Caco-2 (cell line): ENCODE data around the gene LRRC36. TPM values are rescaled to one million over a fixed set of nuclear protein-coding genes. Genes with fewer than 3 reads are reported as not detected.

ENCODE experiments used
- BruUV-seq: library from RNA; stranded (reverse); fragments of 400-500 nt; replicated peaks from 2 replicates; lab custom pipeline; 2021; lab: Mats Ljungman, UMichigan
- CTCF ChIA-PET: fragments of 300-600 bp; sonication (Branson Sonifier 250); formaldehyde crosslinking; loops from one replicate; lab custom pipeline; 2022; ENCODE audit warnings: antibody characterized with exemption; lab: Charles Lee
- POLR2A ChIA-PET: fragments of 300-600 bp; sonication (Branson Sonifier 250); formaldehyde crosslinking; loops from one replicate; lab custom pipeline; 2022; ENCODE audit warnings: antibody characterized with exemption; lab: Charles Lee
- DNase-seq, 2 experiments: peaks; one replicate each; pipeline versions ENCODE4 v3.0.0 to v3.0.0-alpha.2; 2020 to 2022
- H3K27me3 ChIP-seq: replicated peaks from 2 replicates; pipeline ENCODE4 v1.6.0; 2011; ENCODE audit warnings: low read length; ENCODE audit not compliant: control insufficient read depth, insufficient read depth
- H3K36me3 ChIP-seq: 2 replicates; pipeline ENCODE4 v1.5.1; 2011; ENCODE audit warnings: low read length; ENCODE audit not compliant: control insufficient read depth, insufficient read depth
- H3K4me1 ChIP-seq: fragments of 250-450 bp; sonication (Bioruptor Pico); 2 replicates; pipeline ENCODE4 v1.5.1; 2020; ENCODE audit warnings: mild to moderate bottlenecking
- H3K4me3 ChIP-seq: 2 replicates; pipeline ENCODE4 v1.5.1; 2011; ENCODE audit warnings: low read depth, mild to moderate bottlenecking, control low read depth, low read length
- H3K9me3 ChIP-seq: fragments of 250-450 bp; sonication (Bioruptor Pico); 2 replicates; pipeline ENCODE4 v1.5.1; 2020; ENCODE audit warnings: mild to moderate bottlenecking, moderate library complexity
- H3K27ac Mint-ChIP-seq: one replicate; pipeline ENCODE4 v1.8.0; 2022; ENCODE audit warnings: mixed read lengths; ENCODE audit not compliant: unreplicated experiment
- H3K27me3 Mint-ChIP-seq: one replicate; pipeline ENCODE4 v1.8.0; 2022; ENCODE audit warnings: mixed read lengths; ENCODE audit not compliant: insufficient read depth, unreplicated experiment
- H3K36me3 Mint-ChIP-seq: one replicate; pipeline ENCODE4 v1.8.0; 2022; ENCODE audit warnings: mild to moderate bottlenecking, mixed read lengths; ENCODE audit not compliant: insufficient read depth, unreplicated experiment
- H3K4me1 Mint-ChIP-seq: one replicate; pipeline ENCODE4 v1.8.0; 2022; ENCODE audit warnings: low read depth, mixed read lengths; ENCODE audit not compliant: unreplicated experiment
- H3K4me3 Mint-ChIP-seq: one replicate; pipeline ENCODE4 v1.8.0; 2022; ENCODE audit warnings: mild to moderate bottlenecking, moderate library complexity, mixed read lengths; ENCODE audit not compliant: unreplicated experiment
- H3K9me3 Mint-ChIP-seq: one replicate; pipeline ENCODE4 v1.8.0; 2022; ENCODE audit warnings: mixed read lengths; ENCODE audit not compliant: unreplicated experiment
- CTCF ChIP-seq, 2 experiments: fragments of 200-600 bp in 1 of 2; IDR thresholded peaks; 1 replicate in 1 of 2; 2 replicates in 1 of 2; pipeline versions ENCODE4 v1.5.1 to v1.8.0; 2011 to 2022; ENCODE audit warnings: antibody characterized with exemption in 1 of 2, control low read depth in 1 of 2, inconsistent platforms in 1 of 2, low read depth in 1 of 2, low read length in 1 of 2, mild to moderate bottlenecking in 1 of 2, moderate library complexity in 1 of 2; ENCODE audit not compliant: insufficient read depth in 1 of 2, severe bottlenecking in 1 of 2, unreplicated experiment in 1 of 2
- intact Hi-C: fragments of 100-400 bp; cut with micrococcal nuclease; formaldehyde crosslinking; loops from one replicate; pipeline ENCODE4 v1.10.0; 2022; ENCODE audit not compliant: unreplicated experiment
- total RNA-seq: library from RNA; stranded (reverse); gene quantifications from 2 replicates; pipeline ENCODE4 v1.2.3, GENCODE V29; 2022

The LRRC36 gene
- total RNA-seq, 1 experiment from 2014 or later, result not detected

- no peak for TF ChIP-seq CTCF (IDR thresholded peaks at IDR 0.05; ENCODE audit: insufficient read depth in 1 of 2, low read depth in 1 of 2, low read length in 1 of 2, severe bottlenecking in 1 of 2, unreplicated experiment in 1 of 2)
These were observed 42.6 kb upstream of the LRRC36 start for GRCh38 chr16:67283826-67284555.

GRCh38 chr16:67284699-67285646, 41.6 kb upstream of the LRRC36 start:
- CTCF ChIA-PET, result interaction anchor here (0.9 to 2.7 kb wide), 4 partner anchors 11 to 54 kb away, joined by 3 to 9 read pairs (median 6); no protein-coding TSS in a partner anchor
- POLR2A ChIA-PET, result interaction anchor here (0.6 to 1.3 kb wide), 3 partner anchors 24 to 38 kb away, joined by 3 to 7 read pairs (median 4); partner anchors contain the start of gene FHOD1
- DNase-seq, result peak in 1 of 2 experiments; percentile 62

More at GRCh38 chr16:67283826-67284555, 42.6 kb upstream of the LRRC36 start:
- no peak for DNase-seq
- no peaks in the 10 kb centered on the region for H3K27me3 Mint-ChIP-seq
- no peak overlapping the region for H3K4me3 Mint-ChIP-seq
- no peaks in the 10 kb centered on the region for H3K27me3 ChIP-seq
- peaks cover 7% of the 10 kb centered on the region for H3K4me1 Mint-ChIP-seq
- CTCF ChIA-PET, result interaction anchor here (0.8 to 2.7 kb wide), 5 partner anchors 12 to 55 kb away, joined by 3 to 9 read pairs (median 3); no protein-coding TSS in a partner anchor
- H3K36me3 Mint-ChIP-seq, result peaks cover 27% of the 10 kb centered on the region
- no peak overlapping the region for H3K27ac Mint-ChIP-seq
- peaks cover 3% of the 10 kb centered on the region; the same call in 1 of the 2 replicates for H3K36me3 ChIP-seq
- BruUV-seq, result no TSS peak
- H3K9me3 ChIP-seq, result no peaks in the 10 kb centered on the region
- POLR2A ChIA-PET, result interaction anchor here (0.6 to 1.3 kb wide), 2 partner anchors 23 to 37 kb away, joined by 3 to 7 read pairs; partner anchors contain the start of gene FHOD1
- no peaks in the 10 kb centered on the region for H3K9me3 Mint-ChIP-seq
- peaks cover 9% of the 10 kb centered on the region; the same call in 1 of the 2 replicates for H3K4me1 ChIP-seq
- H3K4me3 ChIP-seq, result no peak overlapping the region
- intact Hi-C loops, result no loop called here

More at GRCh38 chr16:67284699-67285646, 41.6 kb upstream of the LRRC36 start:
- Mint-ChIP-seq H3K27ac (no peak overlapping the region), H3K4me1 (peaks cover 7% of the 10 kb centered on the region), H3K36me3 (peaks cover 27% of the 10 kb centered on the region), H3K9me3 (no peaks in the 10 kb centered on the region), H3K4me3 (no peak overlapping the region), H3K27me3 (no peaks in the 10 kb centered on the region)
- Histone ChIP-seq H3K36me3 (peaks cover 3% of the 10 kb centered on the region), H3K27me3 (no peaks in the 10 kb centered on the region), H3K9me3 (no peaks in the 10 kb centered on the region), H3K4me1 (peaks cover 16% of the 10 kb centered on the region), H3K4me3 (no peak overlapping the region)
- no TSS peak for BruUV-seq
- peak in 1 of 2 experiments; percentile 42 for TF ChIP-seq CTCF (IDR thresholded peaks at IDR 0.05; ENCODE audit: insufficient read depth in 1 of 2, low read depth in 1 of 2, low read length in 1 of 2, severe bottlenecking in 1 of 2, unreplicated experiment in 1 of 2)
- intact Hi-C loops, result no loop called here
